ENCODE measurements around the gene ANXA5.
"Not testable (repeated sequence)": the region's sequence is repeated elsewhere in the genome, so short reads cannot be mapped to it uniquely, and the experiment has no call there.

Gene ANXA5

GRCh38 chr4:121665371-121665770 is 31.4 kb downstream of the ANXA5 start:
- Histone ChIP-seq H3K4me1 (no peaks in the 10 kb centered on the region), H3K4me3 (ENCODE audit: low read depth, low read length) (no peak overlapping the region), H3K36me3 (no peaks in the 10 kb centered on the region), H3K9me3 (no peaks in the 10 kb centered on the region), H3K27me3 (no peaks in the 10 kb centered on the region)
- no peak for DNase-seq
- TF ChIP-seq CTCF (IDR thresholded peaks at IDR 0.05; ENCODE audit: low read depth, low read length), result no peak

GRCh38 chr4:121662225-121662624 is 34.6 kb downstream of the ANXA5 start:
- H3K27me3 ChIP-seq, result no peaks in the 10 kb centered on the region
- H3K4me1 ChIP-seq, result no peaks in the 10 kb centered on the region
- H3K4me3 ChIP-seq (ENCODE audit: low read depth, low read length), result no peak overlapping the region
- TF ChIP-seq CTCF (IDR thresholded peaks at IDR 0.05; ENCODE audit: low read depth, low read length), result no peak
- no peak for DNase-seq
- no peaks in the 10 kb centered on the region for H3K9me3 ChIP-seq
- H3K36me3 ChIP-seq, result no peaks in the 10 kb centered on the region

- not testable (repeated sequence) for H3K36me3 ChIP-seq
Observed at GRCh38 chr4:121660175-121660933, 36.4 kb downstream of the ANXA5 start.

GRCh38 chr4:121658125-121658524 is 38.7 kb downstream of the ANXA5 start:
- no peaks in the 10 kb centered on the region for H3K27me3 ChIP-seq
- no peak overlapping the region for H3K4me3 ChIP-seq (ENCODE audit: low read depth, low read length)
- H3K9me3 ChIP-seq, result no peaks in the 10 kb centered on the region
- no peak for TF ChIP-seq CTCF (IDR thresholded peaks at IDR 0.05; ENCODE audit: low read depth, low read length)
- H3K4me1 ChIP-seq, result no peaks in the 10 kb centered on the region
- DNase-seq, result no peak
- no peaks in the 10 kb centered on the region for H3K36me3 ChIP-seq

More at GRCh38 chr4:121660175-121660933, 36.4 kb downstream of the ANXA5 start:
- H3K4me1 ChIP-seq; DNase-seq; H3K9me3 ChIP-seq; H3K4me3 ChIP-seq (ENCODE audit: low read depth, low read length); H3K27me3 ChIP-seq: not testable (repeated sequence)

- DNase-seq, result peak; percentile 52
- peak; percentile 54 for TF ChIP-seq CTCF (IDR thresholded peaks at IDR 0.05; ENCODE audit: low read depth, low read length)
Observed at GRCh38 chr4:121656269-121656641, 40.5 kb downstream of the ANXA5 start.

GRCh38 chr4:121655320-121656268 is 41.2 kb downstream of the ANXA5 start:
- H3K27me3 ChIP-seq, result no peaks in the 10 kb centered on the region
- H3K9me3 ChIP-seq, result no peaks in the 10 kb centered on the region
- no peak overlapping the region for H3K4me3 ChIP-seq (ENCODE audit: low read depth, low read length)
- H3K36me3 ChIP-seq, result no peaks in the 10 kb centered on the region
- no peaks in the 10 kb centered on the region for H3K4me1 ChIP-seq
- no peak for TF ChIP-seq CTCF (IDR thresholded peaks at IDR 0.05; ENCODE audit: low read depth, low read length)
- DNase-seq, result no peak

More at GRCh38 chr4:121656269-121656641, 40.5 kb downstream of the ANXA5 start:
- H3K36me3 ChIP-seq, result no peaks in the 10 kb centered on the region
- H3K4me1 ChIP-seq, result no peaks in the 10 kb centered on the region
- no peak overlapping the region for H3K4me3 ChIP-seq (ENCODE audit: low read depth, low read length)
- H3K9me3 ChIP-seq, result no peaks in the 10 kb centered on the region
- H3K27me3 ChIP-seq, result no peaks in the 10 kb centered on the region

All from BE2C (cell line).